ENCODE results near the gene GABRR3. TPM values are rescaled to one million over a fixed set of nuclear protein-coding genes. Genes with fewer than 3 reads are reported as not detected.

Gene GABRR3
- polyA plus RNA-seq, 1 donor (not counting 4 experiments of a cell fraction or from before 2014, with no cell fraction given): not detected

DNA sequence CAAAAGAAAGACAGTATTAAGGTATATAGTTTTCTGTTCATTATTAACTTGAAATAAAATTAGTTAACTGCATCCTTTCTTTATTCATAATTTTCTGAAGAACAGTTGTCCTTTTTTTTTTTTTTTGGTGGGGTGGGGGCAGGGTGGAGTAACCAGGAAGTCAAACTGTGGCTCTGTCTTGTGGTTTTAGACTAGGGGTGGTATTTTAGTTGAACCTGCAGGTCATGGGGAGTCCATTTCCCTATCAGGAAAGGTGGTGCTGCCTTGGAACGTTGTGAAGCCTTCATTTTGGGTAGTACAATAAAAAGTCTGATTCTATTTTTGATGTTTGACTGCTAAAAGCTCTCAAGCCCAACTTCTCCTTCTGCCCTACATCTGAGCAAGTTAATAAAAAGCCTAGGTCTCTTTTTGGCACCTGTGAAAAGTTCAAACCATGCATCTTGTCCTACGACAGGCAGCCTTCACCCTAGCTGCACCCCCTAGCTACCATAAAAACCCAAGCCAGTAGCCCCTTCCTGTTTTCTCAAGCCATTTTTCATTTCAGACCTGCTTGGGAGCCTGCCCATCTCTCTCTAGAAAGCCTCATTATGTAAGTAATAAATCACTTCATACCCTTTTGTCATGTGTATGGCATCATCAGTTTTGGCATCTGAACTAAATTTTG, 31.7 kb downstream of the GABRR3 start:
- Histone ChIP-seq H3K9ac (ENCODE audit: control insufficient read depth, extremely low read depth, insufficient read depth, low read length) (no peak overlapping the region), H3K4me2 (ENCODE audit: control insufficient read depth, extremely low read depth, insufficient read depth, low read depth, low read length) (no peak overlapping the region), H2AFZ (ENCODE audit: control insufficient read depth, low read length) (no peak overlapping the region), H4K20me1 (ENCODE audit: control insufficient read depth, extremely low read depth, insufficient read depth, low read length) (no peaks in the 10 kb centered on the region), H3K79me2 (ENCODE audit: control insufficient read depth, insufficient read depth, low read length) (no peaks in the 10 kb centered on the region), H3K9me1 (ENCODE audit: control insufficient read depth, extremely low read depth, insufficient read depth, low read length) (no peaks in the 10 kb centered on the region), H3K27ac (ENCODE audit: control insufficient read depth, insufficient read depth, low read length) (no peak overlapping the region), H3K4me1 (ENCODE audit: control insufficient read depth, extremely low read depth, insufficient read depth, low read length) (no peaks in the 10 kb centered on the region), H3K4me3 (ENCODE audit: control insufficient read depth in 2 of 3, extremely low read depth in 1 of 3, insufficient read depth in 2 of 3, low read depth in 1 of 3, low read length in 3 of 3) (no peak overlapping the region), H3K36me3 (ENCODE audit: control insufficient read depth in 2 of 2, extremely low read depth in 1 of 2, insufficient read depth in 2 of 2, low read length in 2 of 2) (no peaks in the 10 kb centered on the region), H3K9me3 (ENCODE audit: control insufficient read depth, low read depth, low read length) (no peaks in the 10 kb centered on the region), H3K27me3 (ENCODE audit: control insufficient read depth, extremely low read depth, insufficient read depth, low read length) (no peaks in the 10 kb centered on the region)
- DNase-seq (ENCODE audit: low read depth, low spot score): no peak
- no peak for FAIRE-seq
- no peak for TF ChIP-seq EZH2 (IDR thresholded peaks at IDR 0.05; ENCODE audit: low read length)
- TF ChIP-seq, protein P1, sequence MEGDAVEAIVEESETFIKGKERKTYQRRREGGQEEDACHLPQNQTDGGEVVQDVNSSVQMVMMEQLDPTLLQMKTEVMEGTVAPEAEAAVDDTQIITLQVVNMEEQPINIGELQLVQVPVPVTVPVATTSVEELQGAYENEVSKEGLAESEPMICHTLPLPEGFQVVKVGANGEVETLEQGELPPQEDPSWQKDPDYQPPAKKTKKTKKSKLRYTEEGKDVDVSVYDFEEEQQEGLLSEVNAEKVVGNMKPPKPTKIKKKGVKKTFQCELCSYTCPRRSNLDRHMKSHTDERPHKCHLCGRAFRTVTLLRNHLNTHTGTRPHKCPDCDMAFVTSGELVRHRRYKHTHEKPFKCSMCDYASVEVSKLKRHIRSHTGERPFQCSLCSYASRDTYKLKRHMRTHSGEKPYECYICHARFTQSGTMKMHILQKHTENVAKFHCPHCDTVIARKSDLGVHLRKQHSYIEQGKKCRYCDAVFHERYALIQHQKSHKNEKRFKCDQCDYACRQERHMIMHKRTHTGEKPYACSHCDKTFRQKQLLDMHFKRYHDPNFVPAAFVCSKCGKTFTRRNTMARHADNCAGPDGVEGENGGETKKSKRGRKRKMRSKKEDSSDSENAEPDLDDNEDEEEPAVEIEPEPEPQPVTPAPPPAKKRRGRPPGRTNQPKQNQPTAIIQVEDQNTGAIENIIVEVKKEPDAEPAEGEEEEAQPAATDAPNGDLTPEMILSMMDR (optimal IDR thresholded peaks at IDR 0.05 in 1 of 3, IDR thresholded peaks at IDR 0.05 in 1 of 3, conservative IDR thresholded peaks at IDR 0.05 in 1 of 3; ENCODE audit: extremely low read depth in 1 of 3, insufficient read depth in 2 of 3, low read length in 3 of 3): no peak
- dilution Hi-C loops (cut with MboI; ENCODE audit: extremely low pct_ligation_motif_present, low sequenced_read_pairs): no loop called here

DNA sequence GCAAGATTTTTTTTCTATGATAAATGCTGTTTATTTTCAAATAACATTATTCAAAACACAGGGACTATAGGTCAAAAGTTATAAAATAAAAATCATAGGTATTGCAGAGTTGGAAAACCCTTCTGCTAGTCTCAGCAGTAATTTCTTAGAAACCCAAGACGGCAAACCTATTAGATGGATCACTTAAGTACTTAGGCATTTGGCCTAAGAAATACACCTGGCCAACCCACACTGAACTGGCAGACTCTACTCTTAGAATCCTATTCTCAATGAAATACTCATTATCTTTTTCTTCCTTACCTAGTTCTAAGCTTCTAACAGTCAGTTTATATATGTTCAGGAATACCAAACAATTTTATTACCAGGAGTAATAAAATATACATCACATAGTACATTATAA, 32.4 kb downstream of the GABRR3 start:
- Histone ChIP-seq H3K9me3 (ENCODE audit: control insufficient read depth, low read depth, low read length) (no peaks in the 10 kb centered on the region), H3K4me1 (ENCODE audit: control insufficient read depth, extremely low read depth, insufficient read depth, low read length) (no peaks in the 10 kb centered on the region), H3K9ac (ENCODE audit: control insufficient read depth, extremely low read depth, insufficient read depth, low read length) (no peak overlapping the region), H3K79me2 (ENCODE audit: control insufficient read depth, insufficient read depth, low read length) (no peaks in the 10 kb centered on the region), H2AFZ (ENCODE audit: control insufficient read depth, low read length) (no peak overlapping the region), H3K4me2 (ENCODE audit: control insufficient read depth, extremely low read depth, insufficient read depth, low read depth, low read length) (no peak overlapping the region), H4K20me1 (ENCODE audit: control insufficient read depth, extremely low read depth, insufficient read depth, low read length) (no peaks in the 10 kb centered on the region), H3K9me1 (ENCODE audit: control insufficient read depth, extremely low read depth, insufficient read depth, low read length) (no peaks in the 10 kb centered on the region), H3K4me3 (ENCODE audit: control insufficient read depth in 2 of 3, extremely low read depth in 1 of 3, insufficient read depth in 2 of 3, low read depth in 1 of 3, low read length in 3 of 3) (no peak overlapping the region), H3K36me3 (ENCODE audit: control insufficient read depth in 2 of 2, extremely low read depth in 1 of 2, insufficient read depth in 2 of 2, low read length in 2 of 2) (no peaks in the 10 kb centered on the region), H3K27ac (ENCODE audit: control insufficient read depth, insufficient read depth, low read length) (no peak overlapping the region), H3K27me3 (ENCODE audit: control insufficient read depth, extremely low read depth, insufficient read depth, low read length) (no peaks in the 10 kb centered on the region)
- dilution Hi-C loops (cut with MboI; ENCODE audit: extremely low pct_ligation_motif_present, low sequenced_read_pairs): no loop called here
- FAIRE-seq (no peak), DNase-seq (ENCODE audit: low read depth, low spot score) (no peak)
- TF ChIP-seq, protein P1 (optimal IDR thresholded peaks at IDR 0.05 in 1 of 3, IDR thresholded peaks at IDR 0.05 in 1 of 3, conservative IDR thresholded peaks at IDR 0.05 in 1 of 3; ENCODE audit: extremely low read depth in 1 of 3, insufficient read depth in 2 of 3, low read length in 3 of 3): no peak
- no peak for TF ChIP-seq EZH2 (IDR thresholded peaks at IDR 0.05; ENCODE audit: low read length)
